Endodermal cell (in vitro differentiated cells): Measurements from ENCODE around the gene CDH23. TPM values are rescaled to one million over a fixed set of nuclear protein-coding genes. Genes with fewer than 3 reads are reported as not detected.

Experiments
- DNase-seq: peaks from one replicate; pipeline ENCODE4 v3.0.0-alpha.2; 2017
- H3K27ac ChIP-seq: 2 replicates; pipeline ENCODE4 v1.5.1; 2013; ENCODE audit warnings: mild to moderate bottlenecking, low read depth, low read length, moderate library complexity
- H3K27me3 ChIP-seq: 2 replicates; pipeline ENCODE4 v1.6.1; 2013; ENCODE audit warnings: mild to moderate bottlenecking, low read length, moderate library complexity; ENCODE audit not compliant: insufficient read depth, control insufficient read depth, poor library complexity, severe bottlenecking
- H3K36me3 ChIP-seq: 2 replicates; pipeline ENCODE4 v1.7.0; 2013; ENCODE audit warnings: mild to moderate bottlenecking, low read length, moderate library complexity; ENCODE audit not compliant: control insufficient read depth, insufficient read depth
- H3K4me1 ChIP-seq: one replicate; pipeline ENCODE4 v1.7.0; 2013; ENCODE audit warnings: low read length; ENCODE audit not compliant: control insufficient read depth, insufficient read depth
- H3K4me3 ChIP-seq: 2 replicates; pipeline ENCODE4 v1.5.1; 2013; ENCODE audit warnings: mild to moderate bottlenecking, low read length, moderate library complexity
- H3K9ac ChIP-seq: 2 replicates; pipeline ENCODE4 v1.6.1; 2013; ENCODE audit warnings: mild to moderate bottlenecking, low read length, moderate library complexity; ENCODE audit not compliant: poor library complexity, severe bottlenecking; ENCODE audit errors: extremely low read depth
- H3K9me3 ChIP-seq: 2 replicates; pipeline ENCODE4 v1.6.1; 2013; ENCODE audit warnings: mild to moderate bottlenecking, low read length, moderate library complexity; ENCODE audit not compliant: control insufficient read depth
- H3K27ac Mint-ChIP-seq: 2 replicates; pipeline ENCODE4 v1.8.0; 2020; ENCODE audit warnings: mixed read lengths
- H3K27me3 Mint-ChIP-seq: 2 replicates; pipeline ENCODE4 v1.8.0; 2021; ENCODE audit warnings: mild to moderate bottlenecking, mixed read lengths; ENCODE audit not compliant: insufficient read depth
- H3K36me3 Mint-ChIP-seq: 2 replicates; pipeline ENCODE4 v1.8.0; 2020; ENCODE audit warnings: low read depth, mixed read lengths
- H3K4me1 Mint-ChIP-seq: 2 replicates; pipeline ENCODE4 v1.8.0; 2020; ENCODE audit warnings: mixed read lengths
- H3K4me3 Mint-ChIP-seq: 2 replicates; pipeline ENCODE4 v1.8.0; 2020; ENCODE audit warnings: mild to moderate bottlenecking, moderate library complexity, mixed read lengths
- H3K9me3 Mint-ChIP-seq: 2 replicates; pipeline ENCODE4 v1.8.0; 2020; ENCODE audit warnings: mild to moderate bottlenecking, mixed read lengths
- WGBS, 2 experiments: methylation state at CpG; one replicate each; pipeline versions ENCODE4 v1.1.5 to v1.1.7; 2013; ENCODE audit warnings: missing lambda C conversion rate in 2 of 2, mixed read lengths in 1 of 2; ENCODE audit not compliant: insufficient coverage in 1 of 2, insufficient read length in 1 of 2; 5-methylcytosine and 5-hydroxymethylcytosine counted together
- total RNA-seq, 2 donors: library from RNA; stranded (reverse); fragmentation: NEBNext Ultra II Directional in 1 of 2; extraction: Animal tissue kit (Norgen Biotek cat#: 25700) in 1 of 2; gene quantifications; 2 replicates in 1 of 2; 3 replicates in 1 of 2; pipeline ENCODE4 v1.2.1, GENCODE V29; 2021
- TF ChIP-seq, protein P1 (sequence below): fragments of 200-600 bp; sonication (generic); conservative IDR thresholded peaks from 2 replicates; pipeline ENCODE4 v1.5.0; 2021; ENCODE audit warnings: antibody characterized with exemption, mild to moderate bottlenecking

The CDH23 gene
- total RNA-seq, 2 donors from 2014 or later, result 2.1 to 4.2 TPM

DNA sequence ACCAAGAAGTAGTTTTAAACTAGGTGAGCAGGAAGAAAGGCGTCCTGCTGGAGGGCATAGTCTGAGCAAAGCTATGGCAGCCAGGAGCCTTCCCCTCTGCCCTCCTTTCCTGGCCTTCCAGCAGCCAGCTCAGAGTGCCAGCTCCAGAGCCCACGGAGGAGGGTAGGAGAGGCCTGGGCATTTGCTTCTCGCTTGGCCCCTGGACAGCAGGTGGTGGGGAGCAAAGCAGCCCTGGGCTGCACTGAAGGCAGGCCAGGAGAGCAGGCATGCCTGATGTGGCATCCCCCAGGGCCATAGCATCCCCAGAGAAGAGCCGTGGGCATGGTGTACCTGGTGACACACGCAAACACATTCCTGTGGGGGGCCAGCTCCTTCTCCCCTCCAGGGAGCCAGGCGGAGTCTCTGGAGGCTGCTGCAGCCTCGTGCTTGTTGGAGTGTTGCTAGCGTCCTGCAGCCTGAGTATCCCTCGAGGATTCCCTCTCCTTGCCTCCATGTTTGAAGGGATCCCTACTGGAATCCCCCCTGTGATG lies 43.9 kb downstream of the CDH23 start:
- Histone ChIP-seq H3K36me3 (no peaks in the 10 kb centered on the region), H3K4me1 (no peaks in the 10 kb centered on the region), H3K4me3 (no peak overlapping the region), H3K9ac (no peak overlapping the region), H3K27ac (no peak overlapping the region), H3K27me3 (no peaks in the 10 kb centered on the region), H3K9me3 (no peaks in the 10 kb centered on the region)
- H3K36me3 Mint-ChIP-seq, result no peaks in the 10 kb centered on the region
- H3K4me3 Mint-ChIP-seq, result no peak overlapping the region
- H3K27me3 Mint-ChIP-seq, result no peaks in the 10 kb centered on the region
- TF ChIP-seq, protein P1, sequence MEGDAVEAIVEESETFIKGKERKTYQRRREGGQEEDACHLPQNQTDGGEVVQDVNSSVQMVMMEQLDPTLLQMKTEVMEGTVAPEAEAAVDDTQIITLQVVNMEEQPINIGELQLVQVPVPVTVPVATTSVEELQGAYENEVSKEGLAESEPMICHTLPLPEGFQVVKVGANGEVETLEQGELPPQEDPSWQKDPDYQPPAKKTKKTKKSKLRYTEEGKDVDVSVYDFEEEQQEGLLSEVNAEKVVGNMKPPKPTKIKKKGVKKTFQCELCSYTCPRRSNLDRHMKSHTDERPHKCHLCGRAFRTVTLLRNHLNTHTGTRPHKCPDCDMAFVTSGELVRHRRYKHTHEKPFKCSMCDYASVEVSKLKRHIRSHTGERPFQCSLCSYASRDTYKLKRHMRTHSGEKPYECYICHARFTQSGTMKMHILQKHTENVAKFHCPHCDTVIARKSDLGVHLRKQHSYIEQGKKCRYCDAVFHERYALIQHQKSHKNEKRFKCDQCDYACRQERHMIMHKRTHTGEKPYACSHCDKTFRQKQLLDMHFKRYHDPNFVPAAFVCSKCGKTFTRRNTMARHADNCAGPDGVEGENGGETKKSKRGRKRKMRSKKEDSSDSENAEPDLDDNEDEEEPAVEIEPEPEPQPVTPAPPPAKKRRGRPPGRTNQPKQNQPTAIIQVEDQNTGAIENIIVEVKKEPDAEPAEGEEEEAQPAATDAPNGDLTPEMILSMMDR, result no peak
- WGBS, 2 experiments, result 80 to 87% methylated on average over 5 to 9 of the region's 9 CpGs
- DNase-seq, result no peak
- no peak overlapping the region for H3K27ac Mint-ChIP-seq
- H3K4me1 Mint-ChIP-seq, result no peaks in the 10 kb centered on the region
- no peaks in the 10 kb centered on the region for H3K9me3 Mint-ChIP-seq

DNA sequence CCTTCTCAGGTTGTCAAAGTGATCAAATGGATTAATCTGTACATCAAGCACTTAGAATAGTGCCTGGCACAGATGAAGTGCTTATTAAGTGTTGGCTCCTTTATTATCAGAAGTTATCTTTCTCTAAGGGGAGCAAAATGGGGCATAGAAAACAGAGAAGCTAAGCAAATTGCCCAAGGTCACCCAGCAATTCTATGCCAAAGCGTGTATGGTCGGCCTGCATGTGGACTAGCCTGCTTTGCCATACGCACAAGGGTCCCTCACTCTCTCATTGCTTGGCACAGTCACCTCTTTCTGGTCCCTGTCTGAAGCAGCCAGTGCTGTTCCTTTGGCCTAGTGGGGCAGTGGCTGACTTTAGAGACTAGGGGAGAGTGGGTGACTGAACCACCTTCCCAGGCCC lies 45.3 kb downstream of the CDH23 start:
- H3K36me3 Mint-ChIP-seq, result no peaks in the 10 kb centered on the region
- H3K27me3 ChIP-seq, result no peaks in the 10 kb centered on the region
- no peaks in the 10 kb centered on the region for H3K4me1 Mint-ChIP-seq
- no peak overlapping the region for H3K27ac ChIP-seq
- H3K9me3 Mint-ChIP-seq, result no peaks in the 10 kb centered on the region
- DNase-seq, result no peak
- no peak overlapping the region for H3K9ac ChIP-seq
- H3K27me3 Mint-ChIP-seq, result no peaks in the 10 kb centered on the region
- no peaks in the 10 kb centered on the region for H3K4me1 ChIP-seq
- H3K27ac Mint-ChIP-seq, result no peak overlapping the region
- no peak overlapping the region for H3K4me3 ChIP-seq
- 79 to 94% methylated on average over 3 of the region's 3 CpGs for WGBS, 2 experiments
- no peaks in the 10 kb centered on the region for H3K36me3 ChIP-seq
- H3K4me3 Mint-ChIP-seq, result no peak overlapping the region
- TF ChIP-seq, protein P1, result no peak
- H3K9me3 ChIP-seq, result no peaks in the 10 kb centered on the region

DNA sequence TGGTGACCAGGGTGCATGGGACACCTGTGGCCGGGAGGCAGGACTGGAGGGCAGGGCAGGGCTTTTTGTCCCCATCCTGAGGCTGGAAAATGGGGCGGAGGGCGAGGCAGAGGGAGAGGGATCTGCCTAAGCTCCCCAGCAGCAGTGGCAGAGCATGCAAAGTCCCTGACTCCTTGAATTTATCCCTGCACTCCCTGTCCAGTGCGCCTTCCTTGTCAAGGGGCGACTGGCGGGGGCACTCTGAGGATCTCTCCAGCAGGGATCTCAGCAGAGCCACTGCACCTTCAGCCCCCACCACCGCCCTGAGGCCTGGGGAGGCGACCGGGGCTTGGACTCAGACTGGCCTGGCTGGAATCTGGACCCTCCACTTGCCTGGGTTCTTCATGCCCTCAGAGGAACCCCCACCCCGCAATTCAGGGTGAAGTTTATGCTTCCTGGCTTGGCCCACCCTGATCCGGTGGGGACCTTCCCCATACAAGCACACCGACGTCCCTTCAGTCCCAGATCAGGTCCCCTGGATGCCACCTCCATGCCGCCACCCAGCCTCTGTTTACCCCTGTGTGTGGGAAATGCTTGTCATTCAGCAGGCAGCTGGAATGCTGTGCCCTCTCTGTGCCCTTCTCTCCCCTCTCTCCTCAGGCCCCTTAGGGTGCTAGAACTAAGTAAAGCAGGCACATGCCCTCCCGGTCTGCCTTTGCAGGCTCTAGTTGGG lies 46.3 kb downstream of the CDH23 start:
- Mint-ChIP-seq H3K9me3 (no peaks in the 10 kb centered on the region), H3K27ac (no peak overlapping the region), H3K36me3 (no peaks in the 10 kb centered on the region), H3K4me3 (no peak overlapping the region), H3K4me1 (no peaks in the 10 kb centered on the region), H3K27me3 (no peaks in the 10 kb centered on the region)
- Histone ChIP-seq H3K36me3 (no peaks in the 10 kb centered on the region), H3K9ac (no peak overlapping the region), H3K9me3 (no peaks in the 10 kb centered on the region), H3K4me1 (no peaks in the 10 kb centered on the region), H3K27me3 (no peaks in the 10 kb centered on the region), H3K27ac (no peak overlapping the region), H3K4me3 (no peak overlapping the region)
- TF ChIP-seq, protein P1, result no peak
- DNase-seq, result no peak
- 90 to 94% methylated on average over 12 to 15 of the region's 15 CpGs for WGBS, 2 experiments
